GM12872 (cell line): Measurements from ENCODE around the gene ATP8A2.
A peak's percentile ranks its signal among the peaks of the same experiment; 100 is the strongest.

Source experiments
- CTCF ChIP-seq: IDR thresholded peaks from 3 replicates; pipeline ENCODE4 v1.5.1; 2011; ENCODE audit warnings: low read depth, mild to moderate bottlenecking, low read length, moderate library complexity; ENCODE audit not compliant: insufficient read depth

The ATP8A2 gene

DNA sequence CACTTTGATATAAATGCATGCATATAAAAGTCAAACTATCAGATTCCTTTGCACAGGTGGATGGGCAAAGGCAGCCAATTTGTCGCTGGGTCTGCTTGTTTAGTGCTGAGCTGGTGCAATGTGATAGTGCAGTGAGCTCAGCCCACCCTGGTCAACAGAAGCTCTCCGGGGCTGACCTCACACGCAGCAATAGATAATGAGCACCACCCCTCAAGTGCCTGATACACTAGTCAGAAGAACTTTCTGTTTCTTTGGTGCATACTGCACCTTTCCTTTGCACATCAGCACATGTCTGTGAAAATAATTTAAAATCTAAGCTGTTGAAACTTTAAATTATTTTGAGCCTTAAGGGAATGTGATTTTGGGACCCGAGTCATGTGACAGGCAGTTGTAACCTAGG lies 20.2 kb downstream of the ATP8A2 start:
- no peak for TF ChIP-seq CTCF

DNA sequence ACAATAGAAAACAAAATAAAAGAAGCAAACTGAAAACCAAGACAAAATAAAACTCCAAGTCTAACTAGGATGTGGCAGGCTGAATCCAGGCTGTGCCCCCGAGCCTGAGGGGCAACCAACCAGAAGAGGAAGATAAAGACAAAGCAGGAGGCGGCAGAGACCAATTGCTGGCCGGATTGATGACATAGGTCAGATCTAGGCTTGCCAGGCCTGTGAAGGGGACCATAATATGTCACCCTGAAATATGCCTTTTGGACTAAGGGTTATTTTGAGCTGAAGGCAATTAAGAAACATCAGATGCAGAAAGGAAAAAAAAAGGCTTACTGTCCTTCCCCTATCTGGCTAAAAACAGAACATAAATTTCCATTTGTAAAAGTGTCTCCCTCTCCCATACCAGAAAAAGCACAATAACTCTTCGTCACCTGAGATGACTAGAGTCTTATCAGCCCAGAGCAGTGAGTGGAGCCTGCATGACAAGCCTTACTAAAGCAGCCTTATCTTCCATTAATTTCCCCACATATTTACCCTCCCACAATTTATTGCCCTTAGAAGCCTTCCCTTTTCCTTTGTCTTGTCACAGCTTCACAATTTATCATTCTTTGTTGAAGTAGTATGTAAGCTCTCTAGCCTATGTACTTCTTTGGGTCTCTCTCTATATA lies 22.8 kb downstream of the ATP8A2 start:
- no peak for TF ChIP-seq CTCF

- no peak for TF ChIP-seq CTCF
Observed at GRCh38 chr13:25397763-25398162, 26.0 kb downstream of the ATP8A2 start.

GRCh38 chr13:25400925-25401324 lies 29.2 kb downstream of the ATP8A2 start:
- TF ChIP-seq CTCF: no peak

GRCh38 chr13:25401958-25402357 lies 30.2 kb downstream of the ATP8A2 start:
- no peak for TF ChIP-seq CTCF

DNA sequence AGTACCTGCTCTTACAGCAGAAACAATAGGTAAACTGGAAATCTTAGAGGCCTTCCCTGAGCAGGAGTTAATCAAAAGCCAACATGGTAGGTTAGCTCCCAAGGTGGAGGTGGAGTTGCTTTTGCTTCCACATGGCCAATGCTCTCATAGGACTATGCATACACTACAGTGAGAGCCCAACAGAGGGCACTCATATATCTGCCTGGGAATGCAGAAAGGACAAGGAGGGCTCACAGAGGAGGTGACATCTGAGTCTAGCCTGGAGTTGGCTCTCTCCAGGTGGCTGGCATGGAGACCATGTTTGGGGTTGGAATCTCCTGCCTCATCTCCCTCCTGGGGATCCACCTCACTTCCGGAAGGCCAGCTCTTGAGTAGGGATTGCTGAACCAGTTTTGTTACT lies 34.6 kb downstream of the ATP8A2 start:
- TF ChIP-seq CTCF: peak; percentile 36; the same call in 2 of the 3 replicates

- TF ChIP-seq CTCF: no peak
Observed at GRCh38 chr13:25409938-25410337, 38.2 kb downstream of the ATP8A2 start.

- TF ChIP-seq CTCF: no peak
Observed at GRCh38 chr13:25415241-25415640, 43.5 kb downstream of the ATP8A2 start.
